Gastroesophageal sphincter (tissue), 3 donors: ENCODE measurements around the gene TMEM150B.

Experiments
- EP300 ChIP-seq: sonication (generic); formaldehyde crosslinking; IDR thresholded peaks from one replicate; pipeline ENCODE4 v1.6.1; 2017; ENCODE audit warnings: antibody characterized with exemption, mild to moderate bottlenecking
- POLR2A ChIP-seq, 2 donors: fragments of 450-650 bp; IDR thresholded peaks; one replicate each; pipeline ENCODE4 v1.6.1; 2017; ENCODE audit warnings: antibody characterized with exemption in 2 of 2, mild to moderate bottlenecking in 2 of 2, moderate library complexity in 1 of 2
- POLR2AphosphoS5 ChIP-seq: sonication (generic); formaldehyde crosslinking; IDR thresholded peaks from one replicate; pipeline ENCODE4 v1.6.1; 2017; ENCODE audit warnings: antibody characterized with exemption
- TF ChIP-seq, protein P1 (sequence below), 4 experiments: fragments of 200-600 bp in 2 of 4; fragments of 450-650 bp in 2 of 4; sonication (generic) in 1 of 4; IDR thresholded peaks; one replicate each; pipeline ENCODE4 v1.5.1; 2017 to 2019; ENCODE audit warnings: antibody characterized with exemption in 4 of 4, mild to moderate bottlenecking in 2 of 4, moderate library complexity in 2 of 4

DNA sequence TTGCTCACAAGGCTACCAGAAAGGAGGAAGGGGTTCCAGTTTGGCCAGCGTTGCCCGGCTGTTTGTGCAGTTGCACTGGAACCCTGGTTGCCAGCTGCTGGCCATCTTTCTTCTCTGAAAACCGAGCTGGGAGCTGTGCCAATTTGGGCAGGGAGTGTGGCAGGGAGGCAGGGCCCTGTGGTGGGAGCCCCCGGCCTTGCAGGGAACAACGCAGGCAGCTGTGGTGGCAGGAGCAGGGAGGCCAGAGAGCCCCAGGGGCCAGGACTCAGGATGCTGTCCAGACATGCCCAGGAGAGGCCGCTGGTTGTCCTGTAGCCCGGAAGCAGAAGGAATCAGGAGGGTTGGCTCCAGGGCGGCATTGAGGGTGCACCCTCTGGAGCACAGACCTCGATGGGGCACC lies 19.3 kb upstream of the TMEM150B start:
- TF ChIP-seq, protein P1, sequence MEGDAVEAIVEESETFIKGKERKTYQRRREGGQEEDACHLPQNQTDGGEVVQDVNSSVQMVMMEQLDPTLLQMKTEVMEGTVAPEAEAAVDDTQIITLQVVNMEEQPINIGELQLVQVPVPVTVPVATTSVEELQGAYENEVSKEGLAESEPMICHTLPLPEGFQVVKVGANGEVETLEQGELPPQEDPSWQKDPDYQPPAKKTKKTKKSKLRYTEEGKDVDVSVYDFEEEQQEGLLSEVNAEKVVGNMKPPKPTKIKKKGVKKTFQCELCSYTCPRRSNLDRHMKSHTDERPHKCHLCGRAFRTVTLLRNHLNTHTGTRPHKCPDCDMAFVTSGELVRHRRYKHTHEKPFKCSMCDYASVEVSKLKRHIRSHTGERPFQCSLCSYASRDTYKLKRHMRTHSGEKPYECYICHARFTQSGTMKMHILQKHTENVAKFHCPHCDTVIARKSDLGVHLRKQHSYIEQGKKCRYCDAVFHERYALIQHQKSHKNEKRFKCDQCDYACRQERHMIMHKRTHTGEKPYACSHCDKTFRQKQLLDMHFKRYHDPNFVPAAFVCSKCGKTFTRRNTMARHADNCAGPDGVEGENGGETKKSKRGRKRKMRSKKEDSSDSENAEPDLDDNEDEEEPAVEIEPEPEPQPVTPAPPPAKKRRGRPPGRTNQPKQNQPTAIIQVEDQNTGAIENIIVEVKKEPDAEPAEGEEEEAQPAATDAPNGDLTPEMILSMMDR (IDR thresholded peaks at IDR 0.05) = no peak
- no peak for TF ChIP-seq POLR2AphosphoS5
- TF ChIP-seq POLR2A (IDR thresholded peaks at IDR 0.05) = no peak
- TF ChIP-seq EP300 = no peak
